GM18858 (cell line): ENCODE data around the gene SLC4A5.
"Not testable (repeated sequence)": the region's sequence is repeated elsewhere in the genome, so short reads cannot be mapped to it uniquely, and the experiment has no call there.

Experiments used
- ATAC-seq: cut with Tn5 transposase; IDR thresholded peaks from one replicate; pipeline ENCODE4 v1.9.1; 2021; ENCODE audit not compliant: unreplicated experiment

SLC4A5 gene

GRCh38 chr2:74368499-74368898, 25.3 kb upstream of the SLC4A5 start:
- no peak for ATAC-seq

- no peak for ATAC-seq
Observed at GRCh38 chr2:74367789-74368188, 24.6 kb upstream of the SLC4A5 start.

- ATAC-seq, result no peak
Observed at GRCh38 chr2:74366036-74366435, 22.8 kb upstream of the SLC4A5 start.

GRCh38 chr2:74364533-74365505, 21.6 kb upstream of the SLC4A5 start:
- no peak for ATAC-seq

GRCh38 chr2:74361327-74361726, 18.1 kb upstream of the SLC4A5 start:
- no peak for ATAC-seq

GRCh38 chr2:74357627-74358026, 14.4 kb upstream of the SLC4A5 start:
- no peak for ATAC-seq

- no peak for ATAC-seq
Observed at GRCh38 chr2:74349889-74350288, 6.7 kb upstream of the SLC4A5 start.

- no peak for ATAC-seq
Observed at GRCh38 chr2:74347742-74348141, 4.5 kb upstream of the SLC4A5 start.

GRCh38 chr2:74347303-74347702, 4.1 kb upstream of the SLC4A5 start:
- ATAC-seq, result no peak

- ATAC-seq, result no peak
Observed at GRCh38 chr2:74345272-74345943, 2.2 kb upstream of the SLC4A5 start.

GRCh38 chr2:74336227-74336626, 7.0 kb downstream of the SLC4A5 start:
- ATAC-seq, result not testable (repeated sequence)

- no peak for ATAC-seq
Observed at GRCh38 chr2:74334931-74335333, 8.3 kb downstream of the SLC4A5 start.

GRCh38 chr2:74333896-74334586, 9.2 kb downstream of the SLC4A5 start:
- no peak for ATAC-seq

GRCh38 chr2:74333175-74333574, 10.0 kb downstream of the SLC4A5 start:
- ATAC-seq, result no peak

GRCh38 chr2:74332550-74333174, 10.6 kb downstream of the SLC4A5 start:
- no peak for ATAC-seq

- ATAC-seq, result no peak
Observed at GRCh38 chr2:74328573-74328972, 14.6 kb downstream of the SLC4A5 start.

GRCh38 chr2:74328074-74328473, 15.1 kb downstream of the SLC4A5 start:
- ATAC-seq, result no peak

GRCh38 chr2:74327627-74328026, 15.6 kb downstream of the SLC4A5 start:
- no peak for ATAC-seq

- no peak for ATAC-seq
Observed at GRCh38 chr2:74327199-74327598, 16.0 kb downstream of the SLC4A5 start.

- ATAC-seq, result no peak
Observed at GRCh38 chr2:74325815-74326214, 17.4 kb downstream of the SLC4A5 start.

GRCh38 chr2:74321737-74322136, 21.5 kb downstream of the SLC4A5 start:
- ATAC-seq, result no peak
